Measurements from ENCODE around the gene ZNF747.
"Not testable (repeated sequence)": the region's sequence is repeated elsewhere in the genome, so short reads cannot be mapped to it uniquely, and the experiment has no call there.

ZNF747 gene

GRCh38 chr16:30533748-30534367 lies 800 bp downstream of the ZNF747 start:
- DNase-seq (ENCODE audit: low spot score) = no peak

- DNase-seq (ENCODE audit: low spot score) = no peak
These were observed 1.5 kb downstream of the ZNF747 start for GRCh38 chr16:30533146-30533522.

GRCh38 chr16:30532285-30533145 lies 2.1 kb downstream of the ZNF747 start:
- DNase-seq (ENCODE audit: low spot score) = no peak

GRCh38 chr16:30530163-30531037 lies 4.3 kb downstream of the ZNF747 start:
- no peak for DNase-seq (ENCODE audit: low spot score)

- DNase-seq (ENCODE audit: low spot score) = no peak
These were observed 5.7 kb downstream of the ZNF747 start for GRCh38 chr16:30528799-30529457.

GRCh38 chr16:30527635-30528178 lies 7.0 kb downstream of the ZNF747 start:
- no peak for DNase-seq (ENCODE audit: low spot score)

GRCh38 chr16:30526823-30527634 lies 7.6 kb downstream of the ZNF747 start:
- peak; percentile 95 for DNase-seq (ENCODE audit: low spot score)

- peak; percentile 56 for DNase-seq (ENCODE audit: low spot score)
These were observed 8.4 kb downstream of the ZNF747 start, which contains the start of gene ZNF768 for GRCh38 chr16:30526137-30526822. ZNF768 (minus strand) TSS chr16:30526566; CDS start chr16:30526413, 153 bp downstream.

GRCh38 chr16:30525844-30526136 lies 8.9 kb downstream of the ZNF747 start:
- no peak for DNase-seq (ENCODE audit: low spot score)

- DNase-seq (ENCODE audit: low spot score) = no peak
These were observed 9.8 kb downstream of the ZNF747 start for GRCh38 chr16:30524575-30525568.

- DNase-seq (ENCODE audit: low spot score) = no peak
These were observed 10.7 kb downstream of the ZNF747 start for GRCh38 chr16:30523768-30524574.

GRCh38 chr16:30522702-30523463 lies 11.8 kb downstream of the ZNF747 start:
- not testable (repeated sequence) for DNase-seq (ENCODE audit: low spot score)

GRCh38 chr16:30521873-30522641 lies 12.6 kb downstream of the ZNF747 start:
- peak; percentile 75 for DNase-seq (ENCODE audit: low spot score)

GRCh38 chr16:30521476-30521872 lies 13.2 kb downstream of the ZNF747 start:
- DNase-seq (ENCODE audit: low spot score) = no peak

- no peak for DNase-seq (ENCODE audit: low spot score)
These were observed 15.3 kb downstream of the ZNF747 start for GRCh38 chr16:30519120-30520049.

GRCh38 chr16:30518552-30518951 lies 16.1 kb downstream of the ZNF747 start:
- DNase-seq (ENCODE audit: low spot score) = no peak
